Right cardiac atrium (tissue), 5 donors: ENCODE data around the gene SLC6A6. TPM values are rescaled to one million over a fixed set of nuclear protein-coding genes. Genes with fewer than 3 reads are reported as not detected.

ENCODE experiments used
- ATAC-seq, 2 donors: fragments of 200-7000 bp; cut with Tn5 transposase; one replicate each; pipeline versions ENCODE4 v1.8.0 to v1.9.1; 2020; ENCODE audit warnings: moderate library complexity in 2 of 2, mild to moderate bottlenecking in 1 of 2
- DNase-seq, 3 donors: peaks; one replicate each; pipeline ENCODE4 v3.0.0-alpha.2; 2020
- H3K27ac ChIP-seq: one replicate; pipeline ENCODE4 v1.5.1; 2013; ENCODE audit warnings: mild to moderate bottlenecking, low read length, control low read depth, moderate library complexity
- H3K27me3 ChIP-seq: one replicate; pipeline ENCODE4 v1.6.1; 2013; ENCODE audit not compliant: control insufficient read depth, insufficient read depth
- H3K4me1 ChIP-seq: one replicate; pipeline ENCODE4 v1.6.1; 2013; ENCODE audit warnings: low read length; ENCODE audit not compliant: control insufficient read depth, insufficient read depth
- H3K4me3 ChIP-seq: one replicate; pipeline ENCODE4 v1.5.1; 2013; ENCODE audit warnings: low read length, control low read depth
- H3K9me3 ChIP-seq: one replicate; pipeline ENCODE4 v1.6.1; 2013; ENCODE audit warnings: low read length; ENCODE audit not compliant: control insufficient read depth
- WGBS: extraction: QIAGEN DNeasy Blood & Tissue Kit; methylation state at CpG from one replicate; pipeline ENCODE4 v1.1.7; 2013; 5-methylcytosine and 5-hydroxymethylcytosine counted together
- intact Hi-C, 4 donors: fragments of 100-400 bp; cut with DNase I; formaldehyde crosslinking; loops; one replicate each; pipeline versions ENCODE4 v1.11.0 to v1.14.0; 2022 to 2023
- polyA plus RNA-seq: library from polyadenylated mRNA; stranded (reverse); fragments of 200-250 nt; gene quantifications from one replicate; pipeline ENCODE4 v1.2.3, GENCODE V29; 2013
- total RNA-seq, 4 donors: library from RNA; stranded (reverse); fragmentation: NEBNext Ultra II Directional; extraction: Animal tissue kit (Norgen Biotek cat#: 25700); gene quantifications; one replicate each; pipeline ENCODE4 v1.2.1, GENCODE V29; 2021
- donor health status: healthy with polysubstance abuse.
- donor health status: DM: no; HTN: yes; CAD: no.
- donor health status: DM: no; HTN: no; CAD: no.
- donor health status: DM: no; HTN: yes; CAD: no; lungs with severe emphysema.
- donor health status: DM: yes; HTN: yes; CAD: no.

SLC6A6 gene
- total and polyA plus RNA-seq, 5 donors: 21.3 to 106 (median 31.6) TPM

DNA sequence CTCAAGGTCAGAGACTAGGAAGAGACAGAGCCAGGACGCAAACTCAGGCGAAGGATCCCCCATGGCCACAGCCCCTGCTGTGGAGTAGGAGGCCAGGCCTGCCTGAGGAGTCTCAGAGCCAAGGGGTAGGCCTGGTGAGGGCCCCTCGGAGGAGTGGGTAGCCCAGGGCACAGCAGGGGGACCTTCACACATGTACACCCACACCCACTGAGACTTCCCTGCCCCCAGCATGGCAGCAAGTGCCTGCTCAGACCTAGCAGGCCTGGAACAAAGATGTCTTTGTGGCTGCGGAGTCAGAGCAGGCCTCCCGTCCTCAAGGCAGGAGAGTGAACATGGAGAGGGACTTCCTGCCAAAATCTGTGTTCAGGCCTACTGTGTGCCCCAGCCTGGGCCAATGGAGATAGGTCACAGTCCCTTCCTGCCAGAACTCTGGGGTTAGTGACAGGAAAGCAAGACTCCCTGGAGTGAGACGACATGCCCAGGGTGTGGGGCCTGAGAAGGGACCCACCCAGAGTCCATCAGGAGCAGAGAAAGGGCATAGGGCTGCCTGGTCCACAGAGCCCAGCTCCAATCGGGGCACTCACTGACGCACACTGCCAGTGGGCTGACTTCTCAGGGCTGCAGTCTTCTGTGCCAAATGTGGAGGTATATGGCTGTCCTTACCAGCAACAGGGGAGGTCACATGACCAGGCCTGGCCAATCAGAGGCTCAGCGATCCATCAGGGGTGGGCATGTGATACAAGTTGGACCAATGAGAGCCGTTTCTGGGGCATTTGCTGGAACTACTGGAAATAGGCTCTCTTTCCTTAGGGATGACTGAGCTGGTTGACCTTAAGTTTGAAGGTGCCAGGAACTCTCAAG lies 135.4 kb downstream of the SLC6A6 start:
- intact Hi-C loops: no loop called here
- 93% methylated on average over 10 of the region's 10 CpGs for WGBS
- peak in 1 of 3 donors; percentile 38 for DNase-seq
- no peak for ATAC-seq
- Histone ChIP-seq H3K27ac (no peak overlapping the region), H3K27me3 (no peaks in the 10 kb centered on the region), H3K9me3 (no peaks in the 10 kb centered on the region), H3K4me3 (no peak overlapping the region), H3K4me1 (peaks cover 10% of the 10 kb centered on the region)

- H3K9me3 ChIP-seq: no peaks in the 10 kb centered on the region
- peaks cover 10% of the 10 kb centered on the region for H3K4me1 ChIP-seq
- no peak for ATAC-seq
- WGBS: 67% methylated on average over 3 of the region's 3 CpGs
- H3K27ac ChIP-seq: no peak overlapping the region
- H3K4me3 ChIP-seq: no peak overlapping the region
- H3K27me3 ChIP-seq: no peaks in the 10 kb centered on the region
- DNase-seq: peak in 1 of 3 donors; percentile 28
- intact Hi-C loops: no loop called here
Measured at GRCh38 chr3:14538451-14539088, 136.2 kb downstream of the SLC6A6 start.

Other genes starting within 250 kb of the SLC6A6 start
- gene XPC, start 224.0 kb upstream of the SLC6A6 start, total RNA-seq: 10 to 100 TPM; 10.7 to 16.1 (median 14.4) TPM
- gene XPC, start 224.0 kb upstream of the SLC6A6 start, polyA plus RNA-seq: 8.8 TPM
- 10 to 100 TPM; 13.5 to 16.5 (median 15.2) TPM for gene LSM3, start 223.8 kb upstream of the SLC6A6 start, total RNA-seq
- gene LSM3, start 223.8 kb upstream of the SLC6A6 start, polyA plus RNA-seq: 17.8 TPM
- 10 to 100 TPM in 3 of 4 donors, 1 to 10 TPM in 1; 8.7 to 14.5 (median 13.0) TPM for gene GRIP2, start 137.7 kb downstream of the SLC6A6 start, total RNA-seq
- gene GRIP2, start 137.7 kb downstream of the SLC6A6 start, polyA plus RNA-seq: 9.9 TPM
- 10 to 100 TPM in 3 of 4 donors, 1 to 10 TPM in 1; 9.3 to 18.3 (median 11.2) TPM for gene CCDC174, start 249.2 kb downstream of the SLC6A6 start, total RNA-seq
- gene CCDC174, start 249.2 kb downstream of the SLC6A6 start, polyA plus RNA-seq: 9.8 TPM